Effector memory CD8-positive, alpha-beta T cell (primary cell): ENCODE measurements around the gene SCMH1.
"Not testable (repeated sequence)": the region's sequence is repeated elsewhere in the genome, so short reads cannot be mapped to it uniquely, and the experiment has no call there.

Experiments
- ATAC-seq: fragments of 150-1000 bp; cut with Tn5 transposase; replicated peaks from 2 replicates; pipeline ENCODE4 v1.10.0; 2021; ENCODE audit warnings: mild to moderate bottlenecking, moderate library complexity
- DNase-seq, 3 experiments: peaks; one replicate each; pipeline ENCODE4 v3.0.0; 2021
- H3K27ac Mint-ChIP-seq, 2 donors: one replicate each; pipeline ENCODE4 v1.8.0; 2022; ENCODE audit warnings: mild to moderate bottlenecking in 2 of 2, mixed read lengths in 2 of 2, moderate library complexity in 2 of 2
- H3K27me3 Mint-ChIP-seq, 2 donors: one replicate each; pipeline ENCODE4 v1.8.0; 2022; ENCODE audit warnings: mixed read lengths in 2 of 2
- H3K36me3 Mint-ChIP-seq: one replicate; pipeline ENCODE4 v1.8.0; 2022; ENCODE audit warnings: mild to moderate bottlenecking, moderate library complexity, mixed read lengths; ENCODE audit not compliant: insufficient read depth
- H3K4me1 Mint-ChIP-seq, 2 donors: one replicate each; pipeline ENCODE4 v1.8.0; 2022; ENCODE audit warnings: low read depth in 2 of 2, mixed read lengths in 2 of 2
- H3K4me3 Mint-ChIP-seq, 2 donors: one replicate each; pipeline ENCODE4 v1.8.0; 2022; ENCODE audit warnings: mild to moderate bottlenecking in 2 of 2, mixed read lengths in 2 of 2, moderate library complexity in 2 of 2
- H3K9me3 Mint-ChIP-seq, 2 donors: one replicate each; pipeline ENCODE4 v1.8.0; 2022; ENCODE audit warnings: mixed read lengths in 2 of 2

SCMH1 gene

GRCh38 chr1:41221995-41222394 lies 20.1 kb downstream of the SCMH1 start:
- no peak for DNase-seq
- no peak overlapping the region for H3K4me3 Mint-ChIP-seq

GRCh38 chr1:41218152-41218551 lies 24.0 kb downstream of the SCMH1 start:
- no peak for ATAC-seq
- Mint-ChIP-seq H3K27me3 (no peaks in the 10 kb centered on the region), H3K4me3 (no peak overlapping the region)

More at GRCh38 chr1:41221995-41222394, 20.1 kb downstream of the SCMH1 start:
- ATAC-seq: no peak
- H3K36me3 Mint-ChIP-seq: no peaks in the 10 kb centered on the region
- H3K27ac Mint-ChIP-seq: no peak overlapping the region
- H3K9me3 Mint-ChIP-seq: peaks cover 0 to 3% of the 10 kb centered on the region in 2 donors
- no peaks in the 10 kb centered on the region for H3K27me3 Mint-ChIP-seq
- H3K4me1 Mint-ChIP-seq: peaks cover 0 to 15% of the 10 kb centered on the region in 2 donors

GRCh38 chr1:41217441-41217840 lies 24.7 kb downstream of the SCMH1 start:
- Mint-ChIP-seq H3K27ac (no peak overlapping the region), H3K4me3 (no peak overlapping the region), H3K27me3 (no peaks in the 10 kb centered on the region), H3K36me3 (peaks cover 4% of the 10 kb centered on the region), H3K9me3 (peaks cover 0 to 3% of the 10 kb centered on the region in 2 donors), H3K4me1 (peaks cover 0 to 22% of the 10 kb centered on the region in 2 donors)
- no peak for ATAC-seq
- DNase-seq: no peak

More at GRCh38 chr1:41218152-41218551, 24.0 kb downstream of the SCMH1 start:
- Mint-ChIP-seq H3K4me1 (peaks cover 0 to 28% of the 10 kb centered on the region in 2 donors), H3K9me3 (peaks cover 0 to 3% of the 10 kb centered on the region in 2 donors), H3K36me3 (peaks cover 4% of the 10 kb centered on the region), H3K27ac (no peak overlapping the region)
- DNase-seq: no peak

- H3K27ac Mint-ChIP-seq: no peak overlapping the region
- H3K27me3 Mint-ChIP-seq: no peaks in the 10 kb centered on the region
- no peak overlapping the region for H3K4me3 Mint-ChIP-seq
- H3K4me1 Mint-ChIP-seq: peaks cover 6 to 21% of the 10 kb centered on the region in 2 donors
- H3K36me3 Mint-ChIP-seq: peaks cover 4% of the 10 kb centered on the region
- ATAC-seq (no peak), DNase-seq (no peak)
- H3K9me3 Mint-ChIP-seq: peaks cover 0 to 3% of the 10 kb centered on the region in 2 donors
Observed at GRCh38 chr1:41215623-41216022, 26.5 kb downstream of the SCMH1 start.

GRCh38 chr1:41213341-41213740 lies 28.8 kb downstream of the SCMH1 start:
- H3K9me3 Mint-ChIP-seq: peaks cover 0 to 3% of the 10 kb centered on the region in 2 donors
- DNase-seq: no peak
- peaks cover 6 to 40% of the 10 kb centered on the region in 2 donors for H3K4me1 Mint-ChIP-seq
- H3K27ac Mint-ChIP-seq: no peak overlapping the region
- no peak overlapping the region for H3K4me3 Mint-ChIP-seq
- H3K36me3 Mint-ChIP-seq: peaks cover 4% of the 10 kb centered on the region
- no peaks in the 10 kb centered on the region for H3K27me3 Mint-ChIP-seq
- no peak for ATAC-seq

- not testable (repeated sequence) for H3K9me3 Mint-ChIP-seq, H3K27ac Mint-ChIP-seq
Observed at GRCh38 chr1:41211608-41212007, 30.5 kb downstream of the SCMH1 start.

GRCh38 chr1:41207053-41207452 lies 35.1 kb downstream of the SCMH1 start:
- H3K36me3 Mint-ChIP-seq, H3K4me3 Mint-ChIP-seq, H3K27ac Mint-ChIP-seq, H3K27me3 Mint-ChIP-seq, ATAC-seq, DNase-seq, H3K9me3 Mint-ChIP-seq: not testable (repeated sequence)
- peaks cover 19 to 31% of the 10 kb centered on the region in 2 donors for H3K4me1 Mint-ChIP-seq

More at GRCh38 chr1:41211608-41212007, 30.5 kb downstream of the SCMH1 start:
- ATAC-seq, H3K4me3 Mint-ChIP-seq, DNase-seq, H3K36me3 Mint-ChIP-seq, H3K27me3 Mint-ChIP-seq: not testable (repeated sequence)
- H3K4me1 Mint-ChIP-seq: peaks cover 9 to 39% of the 10 kb centered on the region in 2 donors

- peaks cover 7 to 11% of the 10 kb centered on the region in 2 donors for H3K4me1 Mint-ChIP-seq
- no peaks in the 10 kb centered on the region for H3K36me3 Mint-ChIP-seq
- no peaks in the 10 kb centered on the region for H3K9me3 Mint-ChIP-seq
- no peak for DNase-seq
- H3K27me3 Mint-ChIP-seq: no peaks in the 10 kb centered on the region
- no peak overlapping the region for H3K27ac Mint-ChIP-seq
- no peak for ATAC-seq
- no peak overlapping the region for H3K4me3 Mint-ChIP-seq
Observed at GRCh38 chr1:41200728-41201127, 41.4 kb downstream of the SCMH1 start.

GRCh38 chr1:41199375-41199774 lies 42.7 kb downstream of the SCMH1 start:
- no peaks in the 10 kb centered on the region for H3K36me3 Mint-ChIP-seq
- no peaks in the 10 kb centered on the region for H3K9me3 Mint-ChIP-seq
- H3K27ac Mint-ChIP-seq: no peak overlapping the region
- no peaks in the 10 kb centered on the region for H3K27me3 Mint-ChIP-seq
- H3K4me3 Mint-ChIP-seq: no peak overlapping the region
- ATAC-seq (no peak), DNase-seq (no peak)
- peaks cover 7 to 10% of the 10 kb centered on the region in 2 donors for H3K4me1 Mint-ChIP-seq

- H3K4me3 Mint-ChIP-seq: no peak overlapping the region
- no peak for DNase-seq
- H3K27ac Mint-ChIP-seq: no peak overlapping the region
- H3K27me3 Mint-ChIP-seq: no peaks in the 10 kb centered on the region
- no peaks in the 10 kb centered on the region for H3K9me3 Mint-ChIP-seq
- H3K4me1 Mint-ChIP-seq: peaks cover 6 to 11% of the 10 kb centered on the region in 2 donors
- H3K36me3 Mint-ChIP-seq: no peaks in the 10 kb centered on the region
- no peak for ATAC-seq
Observed at GRCh38 chr1:41192456-41193178, 49.5 kb downstream of the SCMH1 start.

GRCh38 chr1:41184446-41184845 lies 57.7 kb downstream of the SCMH1 start:
- ATAC-seq (no peak), DNase-seq (no peak)
- H3K9me3 Mint-ChIP-seq: no peaks in the 10 kb centered on the region
- no peaks in the 10 kb centered on the region for H3K27me3 Mint-ChIP-seq
- H3K4me1 Mint-ChIP-seq: peaks cover 0 to under 1% of the 10 kb centered on the region in 2 donors
- peaks cover 3% of the 10 kb centered on the region for H3K36me3 Mint-ChIP-seq
- no peak overlapping the region for H3K27ac Mint-ChIP-seq
- H3K4me3 Mint-ChIP-seq: no peak overlapping the region

- not testable (repeated sequence) for H3K9me3 Mint-ChIP-seq, H3K27ac Mint-ChIP-seq, H3K36me3 Mint-ChIP-seq, DNase-seq, ATAC-seq, H3K27me3 Mint-ChIP-seq, H3K4me3 Mint-ChIP-seq
- H3K4me1 Mint-ChIP-seq: peaks cover 2 to 10% of the 10 kb centered on the region in 2 donors
Observed at GRCh38 chr1:41178230-41178629, 63.9 kb downstream of the SCMH1 start.

- ATAC-seq: no peak
- no peaks in the 10 kb centered on the region for H3K27me3 Mint-ChIP-seq
Observed at GRCh38 chr1:41175546-41175945, 66.6 kb downstream of the SCMH1 start.

GRCh38 chr1:41174170-41174569 lies 67.9 kb downstream of the SCMH1 start:
- Mint-ChIP-seq H3K36me3 (no peaks in the 10 kb centered on the region), H3K9me3 (no peaks in the 10 kb centered on the region), H3K27me3 (no peaks in the 10 kb centered on the region), H3K4me1 (peaks cover 2 to 12% of the 10 kb centered on the region in 2 donors), H3K4me3 (no peak overlapping the region), H3K27ac (no peak overlapping the region)
- no peak for DNase-seq
- no peak for ATAC-seq

More at GRCh38 chr1:41175546-41175945, 66.6 kb downstream of the SCMH1 start:
- no peak overlapping the region for H3K27ac Mint-ChIP-seq
- H3K4me3 Mint-ChIP-seq: no peak overlapping the region
- no peak for DNase-seq
- no peaks in the 10 kb centered on the region for H3K9me3 Mint-ChIP-seq
- H3K36me3 Mint-ChIP-seq: no peaks in the 10 kb centered on the region
- H3K4me1 Mint-ChIP-seq: peaks cover 2 to 15% of the 10 kb centered on the region in 2 donors
